Fibroblast of mammary gland (primary cell): ENCODE results near the gene CD248.
"Not testable (repeated sequence)": the region's sequence is repeated elsewhere in the genome, so short reads cannot be mapped to it uniquely, and the experiment has no call there.

Experiments
- DNase-seq: peaks from one replicate; pipeline ENCODE4 v3.0.0-alpha.2; 2010; ENCODE audit warnings: low read depth
- H3K4me3 ChIP-seq: 2 replicates; pipeline ENCODE4 v1.5.1; 2011; ENCODE audit warnings: low read depth, mild to moderate bottlenecking, low read length, moderate library complexity; ENCODE audit not compliant: control insufficient read depth
- TF ChIP-seq, protein P1 (sequence below): conservative IDR thresholded peaks from 2 replicates; pipeline ENCODE4 v1.5.1; 2011; ENCODE audit warnings: low read depth, low read length, inconsistent platforms; ENCODE audit not compliant: control insufficient read depth, insufficient read depth

Gene CD248

GRCh38 chr11:66361502-66361941 lies 44.7 kb upstream of the CD248 start:
- TF ChIP-seq, protein P1, sequence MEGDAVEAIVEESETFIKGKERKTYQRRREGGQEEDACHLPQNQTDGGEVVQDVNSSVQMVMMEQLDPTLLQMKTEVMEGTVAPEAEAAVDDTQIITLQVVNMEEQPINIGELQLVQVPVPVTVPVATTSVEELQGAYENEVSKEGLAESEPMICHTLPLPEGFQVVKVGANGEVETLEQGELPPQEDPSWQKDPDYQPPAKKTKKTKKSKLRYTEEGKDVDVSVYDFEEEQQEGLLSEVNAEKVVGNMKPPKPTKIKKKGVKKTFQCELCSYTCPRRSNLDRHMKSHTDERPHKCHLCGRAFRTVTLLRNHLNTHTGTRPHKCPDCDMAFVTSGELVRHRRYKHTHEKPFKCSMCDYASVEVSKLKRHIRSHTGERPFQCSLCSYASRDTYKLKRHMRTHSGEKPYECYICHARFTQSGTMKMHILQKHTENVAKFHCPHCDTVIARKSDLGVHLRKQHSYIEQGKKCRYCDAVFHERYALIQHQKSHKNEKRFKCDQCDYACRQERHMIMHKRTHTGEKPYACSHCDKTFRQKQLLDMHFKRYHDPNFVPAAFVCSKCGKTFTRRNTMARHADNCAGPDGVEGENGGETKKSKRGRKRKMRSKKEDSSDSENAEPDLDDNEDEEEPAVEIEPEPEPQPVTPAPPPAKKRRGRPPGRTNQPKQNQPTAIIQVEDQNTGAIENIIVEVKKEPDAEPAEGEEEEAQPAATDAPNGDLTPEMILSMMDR, result no peak
- DNase-seq, result no peak
- no peak overlapping the region for H3K4me3 ChIP-seq

DNA sequence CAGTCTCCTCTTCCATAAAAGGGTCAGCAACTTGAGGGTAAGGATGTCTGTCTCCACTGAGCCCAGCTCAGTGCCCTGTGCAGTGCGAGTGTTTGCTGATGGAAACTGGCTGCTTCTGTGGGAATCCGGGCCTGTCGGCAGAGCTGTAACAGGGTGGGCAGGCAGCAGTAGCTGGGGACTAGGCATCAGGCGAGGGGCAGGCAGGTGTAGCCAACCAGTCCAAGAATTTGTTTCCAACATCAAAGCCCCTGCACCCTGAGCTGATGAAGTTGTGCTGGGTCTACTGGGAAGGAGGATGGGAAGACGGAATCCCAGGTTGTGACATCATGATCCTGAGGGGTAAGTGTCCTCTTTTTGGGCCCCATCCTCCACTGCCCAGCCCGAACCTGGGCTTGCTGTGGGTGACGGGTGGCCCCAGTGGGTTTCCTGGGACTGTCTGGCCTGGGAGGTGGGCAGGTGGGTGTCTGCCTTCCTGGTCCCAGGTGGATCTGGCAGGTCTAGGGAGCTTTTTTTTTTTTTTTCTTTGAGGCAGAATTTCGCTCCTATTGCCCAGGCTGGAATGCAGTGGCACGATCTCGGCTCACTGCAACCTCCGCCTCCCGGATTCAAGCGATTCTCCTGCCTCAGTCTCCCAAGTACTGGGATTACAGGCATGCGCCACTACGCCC lies 43.7 kb upstream of the CD248 start:
- TF ChIP-seq, protein P1, result no peak
- H3K4me3 ChIP-seq, result no peak overlapping the region
- DNase-seq, result no peak

- TF ChIP-seq, protein P1, result no peak
- H3K4me3 ChIP-seq, result no peak overlapping the region
- no peak for DNase-seq
Observed at GRCh38 chr11:66359662-66360087, 42.8 kb upstream of the CD248 start.

DNA sequence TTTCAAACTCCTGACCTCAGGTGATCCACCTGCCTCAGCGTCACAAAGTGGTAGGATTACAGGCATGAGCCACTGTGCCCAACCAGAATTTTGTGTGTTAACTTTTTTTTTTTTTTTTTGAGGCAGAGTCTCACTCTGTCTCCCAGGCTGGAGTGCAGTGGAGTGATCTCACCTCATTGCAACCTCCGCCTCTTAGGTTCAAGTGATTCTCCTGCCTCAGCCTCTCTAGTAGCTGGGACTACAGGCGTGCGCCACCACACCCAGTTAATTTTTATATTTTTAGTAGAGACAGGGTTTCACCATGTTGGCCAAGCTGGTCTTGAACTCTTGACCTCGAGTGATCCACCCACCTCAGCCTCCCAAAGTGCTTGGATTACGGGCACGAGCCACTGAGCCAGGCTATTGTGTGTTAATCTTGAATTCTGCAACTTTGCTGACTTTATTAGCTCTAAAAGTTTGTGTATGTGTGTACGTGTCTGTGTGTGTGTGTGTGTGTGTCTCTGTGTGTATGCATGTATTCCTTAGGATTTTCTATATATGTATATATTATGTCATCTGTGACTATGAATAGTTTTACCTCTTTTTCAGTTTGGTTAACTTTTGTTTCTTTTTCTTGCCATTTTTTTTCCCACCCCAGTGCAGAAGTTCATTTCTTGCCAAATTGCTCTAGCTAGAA lies 33.9 kb upstream of the CD248 start:
- H3K4me3 ChIP-seq, DNase-seq: not testable (repeated sequence)

DNA sequence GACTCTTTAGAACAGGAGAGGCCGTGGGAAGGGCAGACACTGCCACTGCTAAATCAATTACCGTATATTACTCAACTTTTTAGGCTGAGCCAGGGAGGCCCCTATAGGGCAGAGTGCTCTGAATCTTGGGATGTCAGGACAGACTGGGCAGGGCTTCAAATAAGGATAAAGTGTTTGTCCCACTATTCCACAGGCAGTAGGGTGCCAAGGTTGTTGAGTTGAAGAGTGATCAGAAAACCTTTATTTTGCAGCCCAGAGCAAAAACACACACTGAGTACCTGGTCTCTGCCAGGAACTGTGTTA lies 32.2 kb upstream of the CD248 start:
- no peak for DNase-seq
- H3K4me3 ChIP-seq, result no peak overlapping the region
- TF ChIP-seq, protein P1, result no peak

GRCh38 chr11:66347425-66348276 lies 30.8 kb upstream of the CD248 start, which contains the start of gene B4GAT1:
TSS of gene B4GAT1 (minus strand) at chr11:66347629. CDS start at chr11:66347545, 84 bp downstream.
- TF ChIP-seq, protein P1, result no peak
- DNase-seq, result peak; percentile 92
- peak within 1 kb of the TSS; percentile 88 for H3K4me3 ChIP-seq
